A549 (cell line): ENCODE results near the gene TFF2. TPM values are rescaled to one million over a fixed set of nuclear protein-coding genes. Genes with fewer than 3 reads are reported as not detected.

Experiments
- ATAC-seq, 2 experiments: fragments of 200-7000 bp in 1 of 2; fragments of >200 bp in 1 of 2; cut with Nextera tagmentation in 1 of 2; cut with Tn5 transposase in 1 of 2; 3 replicates each; pipeline versions ENCODE4 v1.8.0 to v1.9.1; 2018 to 2020; ENCODE audit warnings: mild to moderate bottlenecking in 1 of 2, moderate library complexity in 1 of 2
- CTCF ChIA-PET: fragments of 300-600 bp; sonication (Branson Sonifier 250); formaldehyde crosslinking; extraction: SDS; loops from one replicate; lab custom pipeline; 2021; ENCODE audit warnings: antibody characterized with exemption, inconsistent platforms; lab: Yijun Ruan, JAX
- POLR2A ChIA-PET: fragments of 350-600 bp; formaldehyde crosslinking; extraction: SDS; loops from one replicate; lab custom pipeline; 2021; ENCODE audit warnings: antibody characterized with exemption, inconsistent platforms; lab: Yijun Ruan, JAX
- DNase-seq, 2 experiments: peaks; one replicate each; pipeline versions ENCODE4 v3.0.0 to v3.0.0-alpha.2; 2011 to 2016; ENCODE audit warnings: low read depth in 1 of 2, low spot score in 1 of 2
- FAIRE-seq: peaks from 2 replicates; lab custom pipeline; 2011; peaks lifted over from hg19 to GRCh38; lab: Jason Lieb, UNC
- H3K27ac ChIP-seq, 2 experiments: fragments of >200 bp; sonication (Bioruptor Twin); formaldehyde crosslinking; 3 replicates each; pipeline ENCODE4 v1.5.1; 2016 to 2017
- H3K4me1 ChIP-seq: fragments of >200 bp; sonication (Bioruptor Twin); formaldehyde crosslinking; 3 replicates; pipeline ENCODE4 v1.6.1; 2016
- H3K4me2 ChIP-seq: fragments of >200 bp; sonication (Bioruptor Twin); formaldehyde crosslinking; 3 replicates; pipeline ENCODE4 v1.6.1; 2016
- H3K4me3 ChIP-seq: fragments of >200 bp; sonication (Bioruptor Twin); formaldehyde crosslinking; 3 replicates; pipeline ENCODE4 v1.5.1; 2016
- H3K9me3 ChIP-seq: fragments of >200 bp; sonication (Bioruptor Twin); formaldehyde crosslinking; 3 replicates; pipeline ENCODE4 v1.6.1; 2016
- CBX2 ChIP-seq: fragments of 200-600 bp; sonication (generic); IDR thresholded peaks from 2 replicates; pipeline ENCODE4 v1.6.1; 2016; ENCODE audit warnings: low read depth, mild to moderate bottlenecking, borderline replicate concordance
- FOSB ChIP-seq: fragments of 250-450 bp; sonication (Bioruptor Pico); IDR thresholded peaks from 2 replicates; pipeline ENCODE4 v1.5.0; 2020; ENCODE audit warnings: mild to moderate bottlenecking, moderate library complexity
- FOXS1 ChIP-seq: fragments of 250-450 bp; sonication (Bioruptor Pico); IDR thresholded peaks from 2 replicates; pipeline ENCODE4 v1.5.0; 2020; ENCODE audit warnings: mild to moderate bottlenecking, moderate library complexity
- HDAC2 ChIP-seq: fragments of 200-600 bp; sonication (generic); IDR thresholded peaks from 2 replicates; pipeline ENCODE4 v1.6.1; 2016
- HEYL ChIP-seq: fragments of 250-450 bp; sonication (Bioruptor Pico); IDR thresholded peaks from 2 replicates; pipeline ENCODE4 v1.8.0; 2021; ENCODE audit warnings: mild to moderate bottlenecking, moderate library complexity
- JUN ChIP-seq, 2 experiments: fragments of >200 bp; sonication (Bioruptor Twin); formaldehyde crosslinking; IDR thresholded peaks; 2 replicates in 1 of 2; 3 replicates in 1 of 2; pipeline ENCODE4 v1.6.1; 2016 to 2017
- KDM1A ChIP-seq: fragments of 200-600 bp; sonication (generic); IDR thresholded peaks from 2 replicates; pipeline ENCODE4 v1.6.1; 2016; ENCODE audit warnings: low read depth, mild to moderate bottlenecking
- MAFK ChIP-seq: fragments of 450-650 bp; IDR thresholded peaks from 2 replicates; pipeline ENCODE4 v1.6.1; 2014; ENCODE audit not compliant: partially characterized antibody
- MAX ChIP-seq: IDR thresholded peaks from 2 replicates; pipeline ENCODE4 v1.6.1; 2012
- MYC ChIP-seq: IDR thresholded peaks from 2 replicates; pipeline ENCODE4 v1.6.1; 2012; ENCODE audit warnings: mild to moderate bottlenecking, inconsistent platforms, low read length, improper control_type of control experiment, borderline replicate concordance
- POLR2A ChIP-seq: IDR thresholded peaks from 2 replicates; pipeline ENCODE4 v1.6.1; 2012; ENCODE audit warnings: mild to moderate bottlenecking, low read length
- RFX5 ChIP-seq: fragments of 450-650 bp; IDR thresholded peaks from 2 replicates; pipeline ENCODE4 v1.7.1; 2014; ENCODE audit warnings: antibody characterized with exemption, mild to moderate bottlenecking, moderate library complexity
- SMC3 ChIP-seq: fragments of >200 bp; sonication (Bioruptor Twin); formaldehyde crosslinking; IDR thresholded peaks from 3 replicates; pipeline ENCODE4 v1.6.1; 2018; ENCODE audit warnings: inconsistent platforms
- TP53 ChIP-seq: fragments of 250-450 bp; sonication (Bioruptor Pico); IDR thresholded peaks from 2 replicates; pipeline ENCODE4 v1.5.0; 2021; ENCODE audit warnings: mild to moderate bottlenecking, moderate library complexity
- WGBS: methylation state at CpG from one replicate; pipeline ENCODE4 v1.1.6; 2017; ENCODE audit errors: missing lambda C conversion rate; 5-methylcytosine and 5-hydroxymethylcytosine counted together
- polyA plus RNA-seq, 4 experiments: library from polyadenylated mRNA; depleted of rRNA in 3 of 4; stranded (reverse); fragments of >200 nt; fragmentation: RNase III in 1 of 4; extraction: RNeasy Plus Mini Kit Qiagen cat#74134 plus additional on column Dnase treatment in 1 of 4; gene quantifications; 2 replicates in 3 of 4; 3 replicates in 1 of 4; pipeline ENCODE4 v1.2.3, GENCODE V29; 2011 to 2017
- TF ChIP-seq, protein P1 (sequence below): fragments of 250-450 bp; sonication (Bioruptor Pico); IDR thresholded peaks from 2 replicates; pipeline ENCODE4 v1.5.0; 2021; ENCODE audit warnings: mild to moderate bottlenecking, moderate library complexity, borderline replicate concordance
- TF ChIP-seq, protein P2 (sequence below): fragments of 150-350 bp; IDR thresholded peaks from 2 replicates; pipeline ENCODE4 v1.6.1; 2014; ENCODE audit warnings: low read depth, mild to moderate bottlenecking, low read length
- TF ChIP-seq, protein P3 (sequence below): IDR thresholded peaks from 2 replicates; pipeline ENCODE4 v1.6.1; 2012

TFF2 gene
- polyA plus RNA-seq, 2 of the 4 experiments (the other 2 are of a cell fraction): not detected

GRCh38 chr21:42383331-42383730, 32.5 kb upstream of the TFF2 start:
- no peak for ATAC-seq
- Histone ChIP-seq H3K4me2 (no peak overlapping the region), H3K9me3 (peaks cover 9% of the 10 kb centered on the region; the same call in 2 of the 3 replicates), H3K4me1 (no peaks in the 10 kb centered on the region), H3K27ac (no peak overlapping the region), H3K4me3 (no peak overlapping the region)
- no peak for FAIRE-seq
- TF ChIP-seq, protein P1, sequence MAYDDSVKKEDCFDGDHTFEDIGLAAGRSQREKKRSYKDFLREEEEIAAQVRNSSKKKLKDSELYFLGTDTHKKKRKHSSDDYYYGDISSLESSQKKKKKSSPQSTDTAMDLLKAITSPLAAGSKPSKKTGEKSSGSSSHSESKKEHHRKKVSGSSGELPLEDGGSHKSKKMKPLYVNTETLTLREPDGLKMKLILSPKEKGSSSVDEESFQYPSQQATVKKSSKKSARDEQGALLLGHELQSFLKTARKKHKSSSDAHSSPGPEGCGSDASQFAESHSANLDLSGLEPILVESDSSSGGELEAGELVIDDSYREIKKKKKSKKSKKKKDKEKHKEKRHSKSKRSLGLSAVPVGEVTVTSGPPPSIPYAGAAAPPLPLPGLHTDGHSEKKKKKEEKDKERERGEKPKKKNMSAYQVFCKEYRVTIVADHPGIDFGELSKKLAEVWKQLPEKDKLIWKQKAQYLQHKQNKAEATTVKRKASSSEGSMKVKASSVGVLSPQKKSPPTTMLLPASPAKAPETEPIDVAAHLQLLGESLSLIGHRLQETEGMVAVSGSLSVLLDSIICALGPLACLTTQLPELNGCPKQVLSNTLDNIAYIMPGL (CRISPR knock-in tag): no peak
- TF ChIP-seq TP53 (CRISPR knock-in tag) (no peak), JUN (IDR thresholded peaks at IDR 0.05) (no peak), MAX (no peak), CBX2 (no peak), KDM1A (no peak), FOXS1 (CRISPR knock-in tag) (no peak)
- TF ChIP-seq, protein P2, sequence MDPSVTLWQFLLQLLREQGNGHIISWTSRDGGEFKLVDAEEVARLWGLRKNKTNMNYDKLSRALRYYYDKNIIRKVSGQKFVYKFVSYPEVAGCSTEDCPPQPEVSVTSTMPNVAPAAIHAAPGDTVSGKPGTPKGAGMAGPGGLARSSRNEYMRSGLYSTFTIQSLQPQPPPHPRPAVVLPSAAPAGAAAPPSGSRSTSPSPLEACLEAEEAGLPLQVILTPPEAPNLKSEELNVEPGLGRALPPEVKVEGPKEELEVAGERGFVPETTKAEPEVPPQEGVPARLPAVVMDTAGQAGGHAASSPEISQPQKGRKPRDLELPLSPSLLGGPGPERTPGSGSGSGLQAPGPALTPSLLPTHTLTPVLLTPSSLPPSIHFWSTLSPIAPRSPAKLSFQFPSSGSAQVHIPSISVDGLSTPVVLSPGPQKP: no peak
- whole genome bisulfite sequencing: 13% methylated on average over 1 of the region's 6 CpGs
- CTCF ChIA-PET: interaction anchor here (2.8 to 3.0 kb wide), 2 partner anchors 46 to 73 kb away, joined by 12 to 14 read pairs; no protein-coding TSS in a partner anchor
- DNase-seq: no peak
- POLR2A ChIA-PET: no interaction called here

DNA sequence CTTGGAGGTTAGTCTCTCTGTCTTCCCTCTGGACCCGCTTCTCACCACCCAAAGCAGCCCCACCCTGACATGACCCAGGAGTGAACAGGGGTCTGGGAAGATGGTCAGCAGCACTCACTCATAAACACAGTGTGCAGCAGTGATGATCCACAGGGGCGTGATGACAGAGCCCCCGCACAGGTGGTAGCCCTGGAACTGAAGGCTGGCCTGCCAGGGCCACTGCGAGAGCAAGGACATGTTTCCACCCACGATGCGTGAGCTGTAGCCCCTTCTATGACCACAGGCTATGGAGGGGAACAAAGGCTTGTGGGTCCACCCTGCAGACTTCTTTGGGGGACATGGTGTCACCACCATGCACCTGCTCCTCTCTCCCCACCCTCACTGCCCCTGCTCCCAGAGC, 32.1 kb upstream of the TFF2 start:
- ATAC-seq: no peak
- H3K4me3 ChIP-seq: no peak overlapping the region
- no peak overlapping the region for H3K4me2 ChIP-seq
- DNase-seq: no peak
- no peaks in the 10 kb centered on the region for H3K4me1 ChIP-seq
- no peak for FAIRE-seq
- no peak overlapping the region for H3K27ac ChIP-seq
- POLR2A ChIA-PET: no interaction called here
- TF ChIP-seq HDAC2 (no peak), MAFK (no peak), POLR2A (no peak), CBX2 (no peak), HEYL (no peak), MYC (no peak), SMC3 (no peak), RFX5 (no peak), FOSB (CRISPR knock-in tag) (no peak)
- TF ChIP-seq, protein P1 (CRISPR knock-in tag): no peak
- TF ChIP-seq, protein P3, sequence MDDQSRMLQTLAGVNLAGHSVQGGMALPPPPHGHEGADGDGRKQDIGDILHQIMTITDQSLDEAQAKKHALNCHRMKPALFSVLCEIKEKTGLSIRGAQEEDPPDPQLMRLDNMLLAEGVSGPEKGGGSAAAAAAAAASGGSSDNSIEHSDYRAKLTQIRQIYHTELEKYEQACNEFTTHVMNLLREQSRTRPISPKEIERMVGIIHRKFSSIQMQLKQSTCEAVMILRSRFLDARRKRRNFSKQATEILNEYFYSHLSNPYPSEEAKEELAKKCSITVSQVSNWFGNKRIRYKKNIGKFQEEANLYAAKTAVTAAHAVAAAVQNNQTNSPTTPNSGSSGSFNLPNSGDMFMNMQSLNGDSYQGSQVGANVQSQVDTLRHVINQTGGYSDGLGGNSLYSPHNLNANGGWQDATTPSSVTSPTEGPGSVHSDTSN: no peak
- TF ChIP-seq, protein P2: no peak
- CTCF ChIA-PET: interaction anchor here (0.7 to 3.0 kb wide), 6 partner anchors 14 to 73 kb away, joined by 3 to 14 read pairs (median 10); no protein-coding TSS in a partner anchor
- 50% methylated on average over 3 of the region's 6 CpGs for WGBS
- H3K9me3 ChIP-seq: peaks cover 9% of the 10 kb centered on the region; the same call in 2 of the 3 replicates
